ENCODE data around the gene PEAK1. TPM values are rescaled to one million over a fixed set of nuclear protein-coding genes. Genes with fewer than 3 reads are reported as not detected.

Gene PEAK1
- total RNA-seq, 2 experiments from 2014 or later, result 20.8 to 23.6 TPM

DNA sequence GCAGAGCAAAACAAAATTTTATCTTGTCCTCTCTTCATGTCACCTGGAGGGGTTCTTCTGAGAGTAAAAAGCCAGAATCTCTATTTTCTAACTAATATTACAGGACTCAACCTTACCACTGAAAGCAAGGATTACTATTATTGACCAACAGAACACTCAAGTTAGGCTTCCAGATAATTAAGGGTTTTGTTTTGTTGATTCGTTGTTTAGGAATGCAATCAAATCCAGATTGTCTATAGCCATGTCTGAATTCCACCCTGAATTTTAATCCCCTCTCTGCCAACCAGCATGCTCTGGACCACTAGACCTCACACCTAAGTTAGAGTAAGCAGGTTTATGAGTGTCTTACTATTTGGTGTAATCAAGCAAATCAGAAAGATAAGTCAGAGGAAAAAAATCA lies 90.7 kb downstream of the PEAK1 start:
- no peaks in the 10 kb centered on the region for H3K36me3 Mint-ChIP-seq (ENCODE audit: low read depth)
- no peak overlapping the region for H3K4me3 Mint-ChIP-seq
- H3K27me3 Mint-ChIP-seq, result peaks cover under 1% of the 10 kb centered on the region
- POLR2A ChIA-PET, result no interaction called here
- no peaks in the 10 kb centered on the region for H3K4me1 Mint-ChIP-seq
- DNase-seq, result no peak
- CTCF ChIA-PET, result no interaction called here
- H3K9me3 Mint-ChIP-seq, result no peaks in the 10 kb centered on the region
- H3K27ac Mint-ChIP-seq, result no peak overlapping the region

DNA sequence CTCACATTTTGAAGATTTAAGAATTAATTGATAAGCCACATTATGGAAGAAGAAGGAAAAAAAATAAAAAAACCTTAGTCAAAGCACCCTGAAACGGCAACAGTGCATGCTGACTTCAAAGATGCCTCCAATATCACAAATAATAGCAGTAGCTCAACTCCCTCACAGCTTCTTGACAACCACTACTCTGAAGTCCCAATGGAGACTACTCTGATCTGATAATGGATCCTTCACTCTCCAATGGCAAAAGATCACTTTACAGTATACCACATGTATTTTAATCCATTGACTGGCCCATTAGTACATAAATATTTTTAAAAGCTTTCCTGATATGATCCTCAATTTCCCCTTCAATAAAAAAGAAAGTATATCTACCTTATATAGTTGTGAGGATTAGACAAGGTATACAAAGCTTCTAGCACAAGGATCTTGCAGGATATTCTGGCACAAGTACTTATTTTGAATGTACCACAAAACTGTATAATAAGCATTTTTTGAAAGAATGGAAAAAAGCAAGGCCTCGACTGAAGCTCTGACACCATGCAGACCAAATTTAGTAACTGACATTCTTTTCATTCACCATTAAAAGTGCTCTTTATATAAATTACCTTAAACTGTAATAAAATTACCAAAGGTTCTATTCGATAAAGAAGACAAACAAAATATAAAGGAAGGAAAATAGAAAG lies 91.9 kb downstream of the PEAK1 start:
- Mint-ChIP-seq H3K4me3 (no peak overlapping the region), H3K36me3 (ENCODE audit: low read depth) (no peaks in the 10 kb centered on the region), H3K9me3 (no peaks in the 10 kb centered on the region), H3K27ac (no peak overlapping the region), H3K27me3 (no peaks in the 10 kb centered on the region), H3K4me1 (no peaks in the 10 kb centered on the region)
- ChIA-PET CTCF (no interaction called here), POLR2A (no interaction called here)
- no peak for DNase-seq

DNA sequence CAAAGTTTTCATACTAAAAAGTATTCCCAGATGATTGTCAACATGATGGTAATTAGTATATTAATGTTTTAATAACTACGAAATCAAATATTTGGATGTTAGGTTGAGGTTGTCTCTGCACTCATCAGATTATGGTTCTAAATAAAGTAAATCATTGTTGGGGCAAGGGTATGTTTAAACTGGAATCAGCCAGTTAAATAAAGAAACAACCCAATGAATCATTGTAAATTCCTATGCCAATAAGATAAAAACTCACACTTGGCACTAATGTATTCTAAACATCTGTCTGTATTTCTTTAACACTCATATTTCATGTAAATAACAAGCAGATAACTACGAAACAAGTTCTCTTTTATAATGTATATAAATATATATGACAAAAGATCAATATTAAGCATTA lies 92.7 kb downstream of the PEAK1 start:
- Mint-ChIP-seq H3K36me3 (ENCODE audit: low read depth) (no peaks in the 10 kb centered on the region), H3K9me3 (no peaks in the 10 kb centered on the region), H3K27me3 (no peaks in the 10 kb centered on the region), H3K27ac (no peak overlapping the region), H3K4me1 (no peaks in the 10 kb centered on the region), H3K4me3 (no peak overlapping the region)
- POLR2A ChIA-PET, result no interaction called here
- no peak for DNase-seq
- CTCF ChIA-PET, result no interaction called here

DNA sequence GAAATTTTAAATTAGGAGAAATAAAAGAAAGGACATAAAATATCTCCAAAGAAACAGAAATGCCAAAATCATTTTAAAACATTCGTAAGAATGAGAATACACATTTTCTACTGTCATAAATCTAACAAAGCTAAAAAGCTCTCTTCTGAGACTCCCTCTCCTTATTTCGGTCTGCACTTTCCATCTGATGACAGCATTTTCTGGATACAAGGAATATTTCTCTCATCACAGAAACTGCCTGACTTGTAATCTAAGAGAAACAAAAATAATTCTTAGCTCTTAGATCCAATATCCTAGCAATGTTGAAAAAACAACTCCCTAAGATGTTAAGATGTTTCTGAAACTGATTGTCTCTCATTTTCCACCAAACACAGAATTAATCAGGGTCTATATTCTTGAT lies 93.5 kb downstream of the PEAK1 start:
- ChIA-PET POLR2A (no interaction called here), CTCF (no interaction called here)
- H3K9me3 Mint-ChIP-seq, result no peaks in the 10 kb centered on the region

GRCh38 chr15:77312523-77312922 lies 107.4 kb downstream of the PEAK1 start:
- Mint-ChIP-seq H3K27ac (no peak overlapping the region), H3K27me3 (peaks cover 4% of the 10 kb centered on the region), H3K9me3 (no peaks in the 10 kb centered on the region), H3K36me3 (ENCODE audit: low read depth) (no peaks in the 10 kb centered on the region), H3K4me3 (no peak overlapping the region), H3K4me1 (no peaks in the 10 kb centered on the region)
- ChIA-PET POLR2A (no interaction called here), CTCF (no interaction called here)
- DNase-seq, result no peak

More for the DNA sequence above, 93.5 kb downstream of the PEAK1 start:
- Mint-ChIP-seq H3K36me3 (ENCODE audit: low read depth) (no peaks in the 10 kb centered on the region), H3K4me3 (no peak overlapping the region), H3K4me1 (no peaks in the 10 kb centered on the region), H3K27me3 (no peaks in the 10 kb centered on the region), H3K27ac (no peak overlapping the region)
- DNase-seq, result no peak

DNA sequence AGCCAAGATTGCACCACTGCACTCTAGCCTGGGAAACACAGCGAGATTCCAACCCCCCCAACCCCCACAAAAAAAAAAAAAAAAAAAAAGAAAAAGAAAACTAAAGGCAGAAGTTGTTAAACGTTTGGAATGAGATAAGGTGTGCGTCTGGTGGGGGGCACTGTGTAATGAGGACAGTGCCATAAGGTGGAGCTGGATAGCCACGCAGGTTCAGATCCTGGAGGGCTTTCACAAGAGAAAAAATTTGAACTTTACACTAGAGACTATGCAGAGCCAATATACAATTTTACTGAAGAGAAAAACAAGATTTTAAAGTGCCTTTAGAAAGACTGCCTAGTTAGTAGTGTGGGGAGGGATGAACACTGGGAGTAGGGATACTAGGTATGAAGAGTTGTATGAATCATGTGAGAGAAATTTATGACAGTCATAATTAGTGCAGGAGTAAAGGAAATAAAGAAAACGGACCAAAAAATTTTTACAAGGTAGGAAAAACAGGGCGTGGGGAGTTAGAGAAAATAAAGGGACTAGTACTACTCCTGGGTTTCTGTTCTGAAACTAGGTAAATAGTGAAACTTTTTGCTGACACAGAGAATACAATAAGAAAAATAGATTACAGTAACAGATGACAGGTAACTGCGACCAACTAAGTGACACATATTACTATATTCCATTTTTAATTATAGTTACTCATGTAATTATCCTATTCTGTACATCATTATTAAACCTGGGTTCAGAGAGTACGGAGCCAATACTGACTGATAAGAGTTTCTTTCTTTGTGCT lies 108.1 kb downstream of the PEAK1 start:
- DNase-seq, result no peak
- Mint-ChIP-seq H3K27ac (no peak overlapping the region), H3K4me3 (no peak overlapping the region), H3K36me3 (ENCODE audit: low read depth) (no peaks in the 10 kb centered on the region), H3K9me3 (no peaks in the 10 kb centered on the region), H3K4me1 (no peaks in the 10 kb centered on the region), H3K27me3 (peaks cover 4% of the 10 kb centered on the region)
- ChIA-PET CTCF (no interaction called here), POLR2A (no interaction called here)

GRCh38 chr15:77311020-77311419 lies 108.9 kb downstream of the PEAK1 start:
- Mint-ChIP-seq H3K4me3 (no peak overlapping the region), H3K9me3 (no peaks in the 10 kb centered on the region), H3K36me3 (ENCODE audit: low read depth) (no peaks in the 10 kb centered on the region), H3K27me3 (peaks cover 4% of the 10 kb centered on the region), H3K27ac (no peak overlapping the region), H3K4me1 (no peaks in the 10 kb centered on the region)
- ChIA-PET CTCF (no interaction called here), POLR2A (no interaction called here)
- DNase-seq, result no peak

- no peak overlapping the region for H3K4me3 Mint-ChIP-seq
- H3K27me3 Mint-ChIP-seq, result peaks cover 4% of the 10 kb centered on the region
- POLR2A ChIA-PET, result no interaction called here
- H3K4me1 Mint-ChIP-seq, result no peaks in the 10 kb centered on the region
- no peaks in the 10 kb centered on the region for H3K9me3 Mint-ChIP-seq
- no peaks in the 10 kb centered on the region for H3K36me3 Mint-ChIP-seq (ENCODE audit: low read depth)
- CTCF ChIA-PET, result interaction anchor here (1.2 kb wide), 1 partner anchor 234 kb away, joined by 3 read pairs; no protein-coding TSS in a partner anchor
- no peak for DNase-seq
- no peak overlapping the region for H3K27ac Mint-ChIP-seq
These were observed 110.5 kb downstream of the PEAK1 start for GRCh38 chr15:77309392-77309791.

GRCh38 chr15:77305953-77306352 lies 114.0 kb downstream of the PEAK1 start:
- DNase-seq, result no peak

GRCh38 chr15:77296773-77297337 lies 123.0 kb downstream of the PEAK1 start:
- DNase-seq, result no peak
- Mint-ChIP-seq H3K4me3 (no peak overlapping the region), H3K36me3 (ENCODE audit: low read depth) (no peaks in the 10 kb centered on the region), H3K27ac (no peak overlapping the region), H3K27me3 (no peaks in the 10 kb centered on the region), H3K9me3 (no peaks in the 10 kb centered on the region), H3K4me1 (no peaks in the 10 kb centered on the region)
- ChIA-PET POLR2A (no interaction called here), CTCF (no interaction called here)

More at GRCh38 chr15:77305953-77306352, 114.0 kb downstream of the PEAK1 start:
- no peaks in the 10 kb centered on the region for H3K4me1 Mint-ChIP-seq
- POLR2A ChIA-PET, result no interaction called here
- H3K36me3 Mint-ChIP-seq (ENCODE audit: low read depth), result no peaks in the 10 kb centered on the region
- CTCF ChIA-PET, result no interaction called here
- no peak overlapping the region for H3K4me3 Mint-ChIP-seq
- no peak overlapping the region for H3K27ac Mint-ChIP-seq
- peaks cover 4% of the 10 kb centered on the region for H3K27me3 Mint-ChIP-seq
- no peaks in the 10 kb centered on the region for H3K9me3 Mint-ChIP-seq

- no peaks in the 10 kb centered on the region for H3K27me3 Mint-ChIP-seq
- no peak overlapping the region for H3K4me3 Mint-ChIP-seq
- H3K27ac Mint-ChIP-seq, result no peak overlapping the region
- ChIA-PET CTCF (interaction anchor here (0.6 to 1.0 kb wide), 2 partner anchors 248 to 799 kb away, joined by 3 to 4 read pairs; no protein-coding TSS in a partner anchor), POLR2A (no interaction called here)
- no peaks in the 10 kb centered on the region for H3K9me3 Mint-ChIP-seq
- H3K4me1 Mint-ChIP-seq, result no peaks in the 10 kb centered on the region
- no peaks in the 10 kb centered on the region for H3K36me3 Mint-ChIP-seq (ENCODE audit: low read depth)
- no peak for DNase-seq
These were observed 124.5 kb downstream of the PEAK1 start for GRCh38 chr15:77295446-77295845.

- Mint-ChIP-seq H3K4me1 (no peaks in the 10 kb centered on the region), H3K27ac (no peak overlapping the region), H3K4me3 (no peak overlapping the region), H3K36me3 (ENCODE audit: low read depth) (no peaks in the 10 kb centered on the region), H3K9me3 (no peaks in the 10 kb centered on the region), H3K27me3 (no peaks in the 10 kb centered on the region)
- POLR2A ChIA-PET, result no interaction called here
- no peak for DNase-seq
- CTCF ChIA-PET, result no interaction called here
These were observed 126.8 kb downstream of the PEAK1 start for GRCh38 chr15:77292969-77293558.

- ChIA-PET CTCF (no interaction called here), POLR2A (no interaction called here)
- H3K9me3 Mint-ChIP-seq, result no peaks in the 10 kb centered on the region
- no peak overlapping the region for H3K4me3 Mint-ChIP-seq
- H3K27ac Mint-ChIP-seq, result no peak overlapping the region
- no peak for DNase-seq
- H3K4me1 Mint-ChIP-seq, result no peaks in the 10 kb centered on the region
- H3K27me3 Mint-ChIP-seq, result no peaks in the 10 kb centered on the region
- H3K36me3 Mint-ChIP-seq (ENCODE audit: low read depth), result no peaks in the 10 kb centered on the region
These were observed 128.8 kb downstream of the PEAK1 start for GRCh38 chr15:77291107-77291506.
